Measurements from ENCODE around the gene DHX15.

Gene DHX15

GRCh38 chr4:24557026-24558025 is 27.0 kb downstream of the DHX15 start:
- H3K4me3 ChIP-seq (ENCODE audit: low read length): no peak overlapping the region
- no peak overlapping the region for H3K9ac ChIP-seq (ENCODE audit: low read length)
- no peak overlapping the region for H3K27ac ChIP-seq (ENCODE audit: low read depth, low read length)
- H3K4me1 ChIP-seq (ENCODE audit: control insufficient read depth, insufficient read depth, low read length): peaks cover 10% of the 10 kb centered on the region
- peaks cover 9% of the 10 kb centered on the region for H3K36me3 ChIP-seq (ENCODE audit: control insufficient read depth, insufficient read depth, low read length)
- H3K27me3 ChIP-seq (ENCODE audit: control insufficient read depth, insufficient read depth, low read length): no peaks in the 10 kb centered on the region

GRCh38 chr4:24551492-24552289 is 32.7 kb downstream of the DHX15 start:
- Histone ChIP-seq H3K4me1 (ENCODE audit: control insufficient read depth, insufficient read depth, low read length) (no peaks in the 10 kb centered on the region), H3K27ac (ENCODE audit: low read depth, low read length) (no peak overlapping the region), H3K9ac (ENCODE audit: low read length) (no peak overlapping the region), H3K4me3 (ENCODE audit: low read length) (no peak overlapping the region), H3K27me3 (ENCODE audit: control insufficient read depth, insufficient read depth, low read length) (no peaks in the 10 kb centered on the region), H3K36me3 (ENCODE audit: control insufficient read depth, insufficient read depth, low read length) (peaks cover 12% of the 10 kb centered on the region)

GRCh38 chr4:24550441-24551175 is 33.7 kb downstream of the DHX15 start:
- Histone ChIP-seq H3K4me1 (ENCODE audit: control insufficient read depth, insufficient read depth, low read length) (no peaks in the 10 kb centered on the region), H3K36me3 (ENCODE audit: control insufficient read depth, insufficient read depth, low read length) (peaks cover 8% of the 10 kb centered on the region), H3K27ac (ENCODE audit: low read depth, low read length) (no peak overlapping the region), H3K4me3 (ENCODE audit: low read length) (no peak overlapping the region), H3K9ac (ENCODE audit: low read length) (no peak overlapping the region), H3K27me3 (ENCODE audit: control insufficient read depth, insufficient read depth, low read length) (no peaks in the 10 kb centered on the region)

GRCh38 chr4:24547979-24548378 is 36.4 kb downstream of the DHX15 start:
- Histone ChIP-seq H3K9ac (ENCODE audit: low read length) (no peak overlapping the region), H3K27me3 (ENCODE audit: control insufficient read depth, insufficient read depth, low read length) (no peaks in the 10 kb centered on the region), H3K36me3 (ENCODE audit: control insufficient read depth, insufficient read depth, low read length) (peaks cover 3% of the 10 kb centered on the region), H3K27ac (ENCODE audit: low read depth, low read length) (no peak overlapping the region), H3K4me1 (ENCODE audit: control insufficient read depth, insufficient read depth, low read length) (peaks cover 3% of the 10 kb centered on the region), H3K4me3 (ENCODE audit: low read length) (no peak overlapping the region)

- H3K36me3 ChIP-seq (ENCODE audit: control insufficient read depth, insufficient read depth, low read length): peaks cover 11% of the 10 kb centered on the region
Measured at GRCh38 chr4:24544208-24544988, 40.0 kb downstream of the DHX15 start.

GRCh38 chr4:24537025-24537424 is 47.3 kb downstream of the DHX15 start:
- H3K9ac ChIP-seq (ENCODE audit: low read length): no peak overlapping the region
- H3K4me1 ChIP-seq (ENCODE audit: control insufficient read depth, insufficient read depth, low read length): no peaks in the 10 kb centered on the region
- no peak overlapping the region for H3K4me3 ChIP-seq (ENCODE audit: low read length)
- no peaks in the 10 kb centered on the region for H3K27me3 ChIP-seq (ENCODE audit: control insufficient read depth, insufficient read depth, low read length)
- H3K27ac ChIP-seq (ENCODE audit: low read depth, low read length): no peak overlapping the region
- H3K36me3 ChIP-seq (ENCODE audit: control insufficient read depth, insufficient read depth, low read length): peaks cover 12% of the 10 kb centered on the region

More at GRCh38 chr4:24544208-24544988, 40.0 kb downstream of the DHX15 start:
- Histone ChIP-seq H3K27me3 (ENCODE audit: control insufficient read depth, insufficient read depth, low read length) (no peaks in the 10 kb centered on the region), H3K9ac (ENCODE audit: low read length) (no peak overlapping the region), H3K27ac (ENCODE audit: low read depth, low read length) (no peak overlapping the region), H3K4me3 (ENCODE audit: low read length) (no peak overlapping the region), H3K4me1 (ENCODE audit: control insufficient read depth, insufficient read depth, low read length) (peaks cover 3% of the 10 kb centered on the region)

GRCh38 chr4:24535399-24535798 is 49.0 kb downstream of the DHX15 start:
- peaks cover 12% of the 10 kb centered on the region for H3K36me3 ChIP-seq (ENCODE audit: control insufficient read depth, insufficient read depth, low read length)

GRCh38 chr4:24533364-24533763 is 51.0 kb downstream of the DHX15 start:
- Histone ChIP-seq H3K27me3 (ENCODE audit: control insufficient read depth, insufficient read depth, low read length) (no peaks in the 10 kb centered on the region), H3K36me3 (ENCODE audit: control insufficient read depth, insufficient read depth, low read length) (peaks cover 12% of the 10 kb centered on the region), H3K27ac (ENCODE audit: low read depth, low read length) (no peak overlapping the region), H3K4me1 (ENCODE audit: control insufficient read depth, insufficient read depth, low read length) (no peaks in the 10 kb centered on the region), H3K4me3 (ENCODE audit: low read length) (no peak overlapping the region), H3K9ac (ENCODE audit: low read length) (no peak overlapping the region)

More at GRCh38 chr4:24535399-24535798, 49.0 kb downstream of the DHX15 start:
- Histone ChIP-seq H3K27me3 (ENCODE audit: control insufficient read depth, insufficient read depth, low read length) (no peaks in the 10 kb centered on the region), H3K4me3 (ENCODE audit: low read length) (no peak overlapping the region), H3K9ac (ENCODE audit: low read length) (no peak overlapping the region), H3K4me1 (ENCODE audit: control insufficient read depth, insufficient read depth, low read length) (no peaks in the 10 kb centered on the region), H3K27ac (ENCODE audit: low read depth, low read length) (no peak overlapping the region)

GRCh38 chr4:24529555-24529954 is 54.8 kb downstream of the DHX15 start:
- Histone ChIP-seq H3K27me3 (ENCODE audit: control insufficient read depth, insufficient read depth, low read length) (no peaks in the 10 kb centered on the region), H3K4me3 (ENCODE audit: low read length) (no peak overlapping the region), H3K4me1 (ENCODE audit: control insufficient read depth, insufficient read depth, low read length) (no peaks in the 10 kb centered on the region), H3K9ac (ENCODE audit: low read length) (no peak overlapping the region), H3K27ac (ENCODE audit: low read depth, low read length) (no peak overlapping the region), H3K36me3 (ENCODE audit: control insufficient read depth, insufficient read depth, low read length) (peaks cover 8% of the 10 kb centered on the region)

GRCh38 chr4:24527371-24527770 is 57.0 kb downstream of the DHX15 start:
- peaks cover 8% of the 10 kb centered on the region for H3K36me3 ChIP-seq (ENCODE audit: control insufficient read depth, insufficient read depth, low read length)
- H3K4me3 ChIP-seq (ENCODE audit: low read length): no peak overlapping the region
- no peaks in the 10 kb centered on the region for H3K4me1 ChIP-seq (ENCODE audit: control insufficient read depth, insufficient read depth, low read length)
- H3K9ac ChIP-seq (ENCODE audit: low read length): no peak overlapping the region
- no peaks in the 10 kb centered on the region for H3K27me3 ChIP-seq (ENCODE audit: control insufficient read depth, insufficient read depth, low read length)
- H3K27ac ChIP-seq (ENCODE audit: low read depth, low read length): no peak overlapping the region

- no peak overlapping the region for H3K4me3 ChIP-seq (ENCODE audit: low read length)
- no peaks in the 10 kb centered on the region for H3K27me3 ChIP-seq (ENCODE audit: control insufficient read depth, insufficient read depth, low read length)
- H3K4me1 ChIP-seq (ENCODE audit: control insufficient read depth, insufficient read depth, low read length): no peaks in the 10 kb centered on the region
- no peak overlapping the region for H3K9ac ChIP-seq (ENCODE audit: low read length)
- peaks cover 4% of the 10 kb centered on the region for H3K36me3 ChIP-seq (ENCODE audit: control insufficient read depth, insufficient read depth, low read length)
- H3K27ac ChIP-seq (ENCODE audit: low read depth, low read length): no peak overlapping the region
Measured at GRCh38 chr4:24521544-24521943, 62.8 kb downstream of the DHX15 start.
